Measurements from ENCODE around the gene CCDC146.
"Not testable (repeated sequence)": the region's sequence is repeated elsewhere in the genome, so short reads cannot be mapped to it uniquely, and the experiment has no call there.

Gene CCDC146

GRCh38 chr7:77334039-77334438 lies 211.6 kb downstream of the CCDC146 start:
- DNase-seq, result not testable (repeated sequence)

- DNase-seq, result no peak
Observed at GRCh38 chr7:77335581-77335980, 213.2 kb downstream of the CCDC146 start.

GRCh38 chr7:77337456-77337990 lies 215.1 kb downstream of the CCDC146 start:
- DNase-seq, result no peak

- DNase-seq, result no peak
Observed at GRCh38 chr7:77338260-77338659, 215.8 kb downstream of the CCDC146 start.

- DNase-seq, result no peak
Observed at GRCh38 chr7:77338883-77339629, 216.6 kb downstream of the CCDC146 start.

GRCh38 chr7:77339726-77340125 lies 217.3 kb downstream of the CCDC146 start:
- no peak for DNase-seq
